ENCODE data around the gene S100A10. TPM values are rescaled to one million over a fixed set of nuclear protein-coding genes. Genes with fewer than 3 reads are reported as not detected.

Gene S100A10
- total RNA-seq, 1 experiment from 2014 or later = 1,436 TPM

DNA sequence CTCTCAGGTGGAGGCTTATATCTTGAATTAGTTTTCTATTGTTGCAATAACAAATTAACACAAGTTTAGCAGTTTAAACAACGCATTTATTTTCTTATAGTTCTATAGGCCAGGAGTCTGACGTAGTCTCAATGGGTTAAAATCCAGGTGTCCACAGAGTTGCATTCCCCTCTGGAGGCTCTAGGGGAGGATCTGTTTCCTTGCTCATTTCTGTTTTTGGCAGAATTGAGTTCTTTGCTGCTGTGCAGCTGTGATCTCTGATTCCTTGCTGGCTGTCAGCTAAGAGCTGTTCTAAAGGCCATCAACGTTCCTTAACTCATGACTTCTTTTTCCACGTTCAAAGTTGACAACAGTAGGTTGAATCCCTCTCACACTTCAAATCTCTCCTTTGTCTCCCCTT is 31.8 kb downstream of the S100A10 start:
- no peaks in the 10 kb centered on the region for H3K27me3 ChIP-seq (ENCODE audit: insufficient read depth, low read depth)
- ChIA-PET CTCF (no interaction called here), POLR2A (ENCODE audit: unreplicated experiment) (no interaction called here)
- 0 out of 2 replicates have a peak, but pooled peaks cover 5% of the 10 kb centered on the region for H3K4me1 ChIP-seq (replicated peaks; ENCODE audit: insufficient read depth)
- no peak overlapping the region for H3K27ac ChIP-seq
- H4K20me1 ChIP-seq (ENCODE audit: insufficient read depth) = no peaks in the 10 kb centered on the region
- no peaks in the 10 kb centered on the region for H3K36me3 ChIP-seq (ENCODE audit: low read depth)
- H3K9me2 ChIP-seq (ENCODE audit: insufficient read depth) = no peaks in the 10 kb centered on the region
- no peak overlapping the region for H3K4me2 ChIP-seq
- no peaks in the 10 kb centered on the region for H3K79me2 ChIP-seq (ENCODE audit: low read depth)
- H3K9me3 ChIP-seq (ENCODE audit: insufficient read depth, low read depth) = no peaks in the 10 kb centered on the region
- BruUV-seq (replicated peaks) = no TSS peak
- no peak for TF ChIP-seq EZH2 (IDR thresholded peaks at IDR 0.05; ENCODE audit: low read depth)
- TF ChIP-seq, protein P1, sequence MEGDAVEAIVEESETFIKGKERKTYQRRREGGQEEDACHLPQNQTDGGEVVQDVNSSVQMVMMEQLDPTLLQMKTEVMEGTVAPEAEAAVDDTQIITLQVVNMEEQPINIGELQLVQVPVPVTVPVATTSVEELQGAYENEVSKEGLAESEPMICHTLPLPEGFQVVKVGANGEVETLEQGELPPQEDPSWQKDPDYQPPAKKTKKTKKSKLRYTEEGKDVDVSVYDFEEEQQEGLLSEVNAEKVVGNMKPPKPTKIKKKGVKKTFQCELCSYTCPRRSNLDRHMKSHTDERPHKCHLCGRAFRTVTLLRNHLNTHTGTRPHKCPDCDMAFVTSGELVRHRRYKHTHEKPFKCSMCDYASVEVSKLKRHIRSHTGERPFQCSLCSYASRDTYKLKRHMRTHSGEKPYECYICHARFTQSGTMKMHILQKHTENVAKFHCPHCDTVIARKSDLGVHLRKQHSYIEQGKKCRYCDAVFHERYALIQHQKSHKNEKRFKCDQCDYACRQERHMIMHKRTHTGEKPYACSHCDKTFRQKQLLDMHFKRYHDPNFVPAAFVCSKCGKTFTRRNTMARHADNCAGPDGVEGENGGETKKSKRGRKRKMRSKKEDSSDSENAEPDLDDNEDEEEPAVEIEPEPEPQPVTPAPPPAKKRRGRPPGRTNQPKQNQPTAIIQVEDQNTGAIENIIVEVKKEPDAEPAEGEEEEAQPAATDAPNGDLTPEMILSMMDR (conservative IDR thresholded peaks at IDR 0.05) = no peak
- no peak overlapping the region for H2AFZ ChIP-seq
- intact Hi-C loops (cut with micrococcal nuclease; ENCODE audit: unreplicated experiment) = no loop called here
- no peak overlapping the region for H3K4me3 ChIP-seq
- no peaks in the 10 kb centered on the region for H3F3A ChIP-seq (ENCODE audit: insufficient read depth, low read depth)
- no peak for DNase-seq

DNA sequence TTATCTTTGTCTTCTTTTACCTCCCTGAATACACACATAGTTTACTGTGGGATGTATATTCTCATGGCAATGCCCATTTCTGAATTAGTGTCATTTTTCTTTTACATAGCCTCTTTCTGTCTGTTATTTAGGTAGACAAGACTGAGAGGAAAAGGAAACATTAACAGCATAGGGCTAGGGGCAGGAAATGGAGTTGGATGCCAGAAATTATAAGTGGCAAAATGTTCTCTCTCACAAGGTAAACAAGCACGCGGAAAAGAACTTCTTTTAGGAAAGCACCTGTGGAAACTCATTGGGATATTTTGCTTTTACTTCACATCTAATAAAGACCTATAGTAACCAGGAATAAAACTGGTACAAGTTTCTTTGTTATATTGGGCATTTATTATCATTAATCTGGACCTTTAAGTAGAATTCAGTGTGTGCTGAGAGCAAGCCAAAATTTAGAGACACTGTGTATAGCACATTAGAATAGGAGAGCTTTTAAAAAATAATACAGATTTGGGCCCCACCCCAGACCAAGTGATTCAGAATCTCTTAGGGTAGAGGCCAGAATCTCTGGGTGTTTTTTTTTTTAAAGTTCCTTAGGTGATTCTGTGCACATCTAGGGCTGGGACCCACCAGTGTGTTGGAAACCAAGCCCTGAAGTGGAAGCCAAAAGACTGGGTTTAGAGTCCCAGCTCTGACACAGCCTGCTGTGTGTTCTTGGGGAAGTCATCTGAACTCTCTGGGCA is 32.7 kb downstream of the S100A10 start:
- POLR2A ChIA-PET (ENCODE audit: unreplicated experiment) = no interaction called here
- TF ChIP-seq, protein P1 (conservative IDR thresholded peaks at IDR 0.05) = no peak
- TF ChIP-seq EZH2 (IDR thresholded peaks at IDR 0.05; ENCODE audit: low read depth) = no peak

DNA sequence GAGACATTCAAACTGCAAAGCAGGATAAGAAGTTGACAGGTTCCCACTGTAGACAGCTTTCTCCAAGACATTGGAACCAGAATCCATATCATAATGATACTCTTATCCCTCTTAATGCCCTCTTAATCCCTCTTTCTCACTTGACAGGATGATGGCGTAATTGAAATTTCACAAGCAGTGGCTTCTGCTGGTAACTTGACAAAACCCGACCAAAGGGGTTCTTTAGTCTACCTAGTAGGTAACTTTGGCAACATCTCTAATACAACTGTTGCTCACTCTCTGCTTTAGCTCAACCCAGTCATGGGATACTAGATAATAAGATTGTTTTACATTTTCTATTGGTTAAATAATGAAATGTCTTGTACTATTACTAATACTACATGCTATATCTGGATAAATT is 34.7 kb downstream of the S100A10 start:
- no peaks in the 10 kb centered on the region for H3K9me2 ChIP-seq (ENCODE audit: insufficient read depth)
- no peak overlapping the region for H2AFZ ChIP-seq
- no peaks in the 10 kb centered on the region for H3F3A ChIP-seq (ENCODE audit: insufficient read depth, low read depth)
- no TSS peak for BruUV-seq (replicated peaks)
- no peak overlapping the region for H3K4me3 ChIP-seq
- ChIA-PET CTCF (no interaction called here), POLR2A (ENCODE audit: unreplicated experiment) (no interaction called here)
- no peaks in the 10 kb centered on the region for H3K36me3 ChIP-seq (ENCODE audit: low read depth)
- H3K9me3 ChIP-seq (ENCODE audit: insufficient read depth, low read depth) = no peaks in the 10 kb centered on the region
- intact Hi-C loops (cut with micrococcal nuclease; ENCODE audit: unreplicated experiment) = no loop called here
- no peak overlapping the region for H3K27ac ChIP-seq
- H3K27me3 ChIP-seq (ENCODE audit: insufficient read depth, low read depth) = no peaks in the 10 kb centered on the region
- no peak overlapping the region for H3K4me2 ChIP-seq
- H3K4me1 ChIP-seq (replicated peaks; ENCODE audit: insufficient read depth) = no peaks in the 10 kb centered on the region
- DNase-seq = no peak
- no peaks in the 10 kb centered on the region for H3K79me2 ChIP-seq (ENCODE audit: low read depth)
- no peaks in the 10 kb centered on the region for H4K20me1 ChIP-seq (ENCODE audit: insufficient read depth)
- TF ChIP-seq, protein P1 (conservative IDR thresholded peaks at IDR 0.05) = no peak
- TF ChIP-seq EZH2 (IDR thresholded peaks at IDR 0.05; ENCODE audit: low read depth) = no peak

More for the DNA sequence above, 32.7 kb downstream of the S100A10 start:
- Histone ChIP-seq H3K4me3 (no peak overlapping the region), H3F3A (ENCODE audit: insufficient read depth, low read depth) (no peaks in the 10 kb centered on the region), H3K9me2 (ENCODE audit: insufficient read depth) (no peaks in the 10 kb centered on the region), H3K9me3 (ENCODE audit: insufficient read depth, low read depth) (no peaks in the 10 kb centered on the region), H4K20me1 (ENCODE audit: insufficient read depth) (no peaks in the 10 kb centered on the region), H3K27me3 (ENCODE audit: insufficient read depth, low read depth) (no peaks in the 10 kb centered on the region), H3K27ac (no peak overlapping the region), H3K4me2 (no peak overlapping the region), H3K4me1 (replicated peaks; ENCODE audit: insufficient read depth) (0 out of 2 replicates have a peak, but pooled peaks cover 5% of the 10 kb centered on the region), H2AFZ (no peak overlapping the region), H3K79me2 (ENCODE audit: low read depth) (no peaks in the 10 kb centered on the region), H3K36me3 (ENCODE audit: low read depth) (no peaks in the 10 kb centered on the region)
- no peak for DNase-seq
- intact Hi-C loops (cut with micrococcal nuclease; ENCODE audit: unreplicated experiment) = no loop called here
- BruUV-seq (replicated peaks) = no TSS peak
- CTCF ChIA-PET = no interaction called here

Data from PC-9 (cell line).